ENCODE results near the gene EPHB4. TPM values are rescaled to one million over a fixed set of nuclear protein-coding genes. Genes with fewer than 3 reads are reported as not detected.
"Not testable (repeated sequence)": the region's sequence is repeated elsewhere in the genome, so short reads cannot be mapped to it uniquely, and the experiment has no call there.

EPHB4 gene
- total RNA-seq, 4 donors from 2014 or later = 73.5 to 374 (median 163) TPM

DNA sequence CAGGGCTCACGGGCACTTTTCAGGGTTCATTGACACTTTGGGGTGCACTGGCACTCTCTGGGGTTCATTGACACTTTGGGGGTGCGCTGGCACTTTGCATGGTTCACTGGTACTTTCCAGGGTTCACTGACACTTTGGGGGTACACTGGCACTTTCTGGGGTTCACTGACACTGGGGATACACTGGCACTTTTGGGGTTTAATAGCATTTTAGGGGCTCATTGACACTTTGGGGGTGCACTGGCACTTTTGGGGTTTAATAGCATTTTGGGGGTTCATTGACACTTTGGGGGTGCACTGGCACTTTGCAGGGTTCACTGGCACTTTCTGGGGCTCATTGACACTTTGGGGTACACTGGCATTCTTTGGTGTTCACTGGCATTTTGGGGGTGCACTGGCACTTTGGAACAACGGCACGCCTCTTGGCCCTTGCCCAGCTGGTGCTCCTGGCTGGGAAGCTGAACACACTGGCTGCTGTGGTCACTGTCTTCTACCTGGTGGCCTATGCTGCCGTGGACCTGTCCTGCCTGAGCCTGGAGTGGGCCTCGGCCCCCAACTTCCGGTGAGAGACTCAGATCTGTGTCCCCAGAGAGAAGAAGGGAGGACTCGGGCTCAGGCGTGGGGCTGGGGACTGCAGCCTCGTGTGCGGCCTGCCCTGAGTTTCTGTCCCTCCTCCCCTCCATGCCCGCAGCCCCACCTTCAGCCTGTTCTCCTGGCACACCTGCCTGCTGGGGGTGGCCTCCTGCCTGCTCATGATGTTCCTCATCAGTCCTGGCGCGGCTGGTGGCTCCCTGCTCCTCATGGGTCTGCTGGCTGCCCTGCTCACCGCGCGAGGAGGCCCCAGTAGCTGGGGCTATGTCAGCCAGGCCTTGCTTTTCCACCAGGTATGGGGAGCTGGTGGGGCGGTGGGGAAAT is 33.6 kb upstream of the EPHB4 start:
- no peaks in the 10 kb centered on the region for H3K36me3 ChIP-seq
- TF ChIP-seq, protein P1, sequence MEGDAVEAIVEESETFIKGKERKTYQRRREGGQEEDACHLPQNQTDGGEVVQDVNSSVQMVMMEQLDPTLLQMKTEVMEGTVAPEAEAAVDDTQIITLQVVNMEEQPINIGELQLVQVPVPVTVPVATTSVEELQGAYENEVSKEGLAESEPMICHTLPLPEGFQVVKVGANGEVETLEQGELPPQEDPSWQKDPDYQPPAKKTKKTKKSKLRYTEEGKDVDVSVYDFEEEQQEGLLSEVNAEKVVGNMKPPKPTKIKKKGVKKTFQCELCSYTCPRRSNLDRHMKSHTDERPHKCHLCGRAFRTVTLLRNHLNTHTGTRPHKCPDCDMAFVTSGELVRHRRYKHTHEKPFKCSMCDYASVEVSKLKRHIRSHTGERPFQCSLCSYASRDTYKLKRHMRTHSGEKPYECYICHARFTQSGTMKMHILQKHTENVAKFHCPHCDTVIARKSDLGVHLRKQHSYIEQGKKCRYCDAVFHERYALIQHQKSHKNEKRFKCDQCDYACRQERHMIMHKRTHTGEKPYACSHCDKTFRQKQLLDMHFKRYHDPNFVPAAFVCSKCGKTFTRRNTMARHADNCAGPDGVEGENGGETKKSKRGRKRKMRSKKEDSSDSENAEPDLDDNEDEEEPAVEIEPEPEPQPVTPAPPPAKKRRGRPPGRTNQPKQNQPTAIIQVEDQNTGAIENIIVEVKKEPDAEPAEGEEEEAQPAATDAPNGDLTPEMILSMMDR (IDR thresholded peaks at IDR 0.05) = no peak
- no peak for TF ChIP-seq POLR2A (IDR thresholded peaks at IDR 0.05)
- no peaks in the 10 kb centered on the region for H3K9me3 ChIP-seq
- intact Hi-C loops (cut with DNase I; ENCODE audit: low total_unique reads) = no loop called here
- no peaks in the 10 kb centered on the region for H3K27me3 ChIP-seq
- H3K4me1 ChIP-seq = peaks cover 0 to 6% of the 10 kb centered on the region in 2 donors
- H3K27ac ChIP-seq = peak overlapping the region in 1 of 2 donors; percentile 6
- DNase-seq = no peak
- no peak overlapping the region for H3K4me3 ChIP-seq

DNA sequence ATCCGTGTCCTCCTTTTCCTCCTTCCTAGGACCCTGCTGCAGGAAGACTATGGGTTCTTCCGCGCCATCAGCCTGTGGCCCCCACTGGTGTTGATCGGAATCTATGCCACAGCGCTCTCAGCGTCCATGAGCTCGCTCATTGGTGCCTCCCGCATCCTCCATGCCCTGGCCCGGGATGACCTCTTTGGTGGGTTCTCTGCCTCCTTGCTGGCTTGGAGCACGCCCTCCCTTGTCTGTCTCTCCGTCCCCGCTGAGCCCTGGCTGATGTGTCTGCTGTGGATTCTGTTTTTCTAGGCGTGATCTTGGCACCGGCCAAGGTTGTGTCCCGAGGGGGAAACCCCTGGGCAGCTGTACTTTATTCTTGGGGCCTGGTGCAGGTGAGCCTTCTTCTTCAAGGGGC is 32.5 kb upstream of the EPHB4 start:
- DNase-seq = no peak
- H3K4me1 ChIP-seq = no peaks in the 10 kb centered on the region
- H3K36me3 ChIP-seq = no peaks in the 10 kb centered on the region
- H3K27me3 ChIP-seq = no peaks in the 10 kb centered on the region
- H3K4me3 ChIP-seq = no peak overlapping the region
- TF ChIP-seq, protein P1 (IDR thresholded peaks at IDR 0.05) = no peak
- TF ChIP-seq POLR2A (IDR thresholded peaks at IDR 0.05) = no peak
- intact Hi-C loops (cut with DNase I; ENCODE audit: low total_unique reads) = no loop called here
- no peaks in the 10 kb centered on the region for H3K9me3 ChIP-seq
- H3K27ac ChIP-seq = no peak overlapping the region

DNA sequence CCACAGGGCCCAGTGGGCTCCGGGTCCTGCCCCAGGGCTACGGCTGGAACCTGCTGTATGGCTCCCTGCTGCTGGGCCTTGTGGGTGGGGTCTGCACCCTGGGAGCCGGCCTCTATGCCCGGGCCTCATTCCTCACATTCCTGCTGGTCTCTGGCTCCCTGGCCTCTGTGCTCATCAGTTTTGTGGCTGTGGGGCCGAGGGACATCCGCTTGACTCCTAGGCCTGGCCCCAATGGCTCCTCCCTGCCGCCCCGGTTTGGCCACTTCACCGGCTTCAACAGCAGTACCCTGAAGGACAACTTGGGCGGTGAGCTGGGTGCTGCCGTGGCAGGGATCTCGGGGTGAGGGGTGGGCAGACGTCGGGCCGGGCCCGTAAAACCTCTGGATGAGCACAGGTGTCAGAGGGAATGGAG is 29.6 kb upstream of the EPHB4 start:
- H3K4me3 ChIP-seq = no peak overlapping the region
- DNase-seq = no peak
- no peaks in the 10 kb centered on the region for H3K9me3 ChIP-seq
- no peak for TF ChIP-seq POLR2A (IDR thresholded peaks at IDR 0.05)
- TF ChIP-seq, protein P1 (IDR thresholded peaks at IDR 0.05) = no peak
- H3K4me1 ChIP-seq = no peaks in the 10 kb centered on the region
- no peaks in the 10 kb centered on the region for H3K27me3 ChIP-seq
- no peak overlapping the region for H3K27ac ChIP-seq
- intact Hi-C loops (cut with DNase I; ENCODE audit: low total_unique reads) = no loop called here
- no peaks in the 10 kb centered on the region for H3K36me3 ChIP-seq

DNA sequence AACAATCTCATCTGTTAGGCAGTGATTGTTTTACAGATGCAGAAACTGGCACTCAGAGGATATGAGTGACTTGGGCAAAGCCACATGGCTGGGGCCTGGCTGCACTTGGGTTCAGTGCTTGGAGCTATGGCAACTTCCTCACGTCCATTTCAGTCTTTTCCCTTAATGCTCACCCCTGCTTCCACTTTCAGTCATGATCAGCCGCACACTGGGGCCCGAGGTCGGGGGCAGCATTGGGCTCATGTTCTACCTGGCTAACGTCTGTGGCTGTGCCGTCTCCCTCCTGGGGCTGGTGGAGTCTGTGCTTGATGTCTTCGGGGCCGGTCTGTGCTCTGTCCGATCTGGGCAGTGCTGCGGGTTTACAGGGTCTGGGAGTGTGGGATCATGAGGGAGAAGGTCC is 28.2 kb upstream of the EPHB4 start:
- Histone ChIP-seq H3K4me3 (no peak overlapping the region), H3K9me3 (no peaks in the 10 kb centered on the region), H3K36me3 (no peaks in the 10 kb centered on the region), H3K4me1 (no peaks in the 10 kb centered on the region), H3K27me3 (no peaks in the 10 kb centered on the region), H3K27ac (no peak overlapping the region)
- intact Hi-C loops (cut with DNase I; ENCODE audit: low total_unique reads) = no loop called here
- no peak for DNase-seq
- TF ChIP-seq POLR2A (IDR thresholded peaks at IDR 0.05) = no peak

DNA sequence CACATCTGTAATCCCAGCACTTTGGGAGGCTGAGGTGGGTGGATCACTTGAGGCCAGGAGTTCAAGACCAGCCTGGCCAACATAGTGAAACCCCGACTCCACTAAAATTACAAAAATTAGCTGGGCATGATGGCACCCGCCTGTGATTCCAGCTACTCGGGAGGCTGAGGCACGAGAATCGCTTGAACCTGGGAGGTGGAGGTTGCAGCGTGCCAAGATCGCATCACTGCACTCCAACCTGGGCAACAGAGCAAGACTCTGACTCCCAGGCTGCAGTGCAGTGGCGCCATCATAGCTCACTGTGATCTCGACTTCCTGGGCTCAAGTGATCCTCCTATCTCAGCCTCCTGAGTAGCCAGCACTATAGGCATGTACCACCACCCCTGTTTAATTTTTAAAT is 27.6 kb upstream of the EPHB4 start:
- DNase-seq, H3K4me3 ChIP-seq, H3K36me3 ChIP-seq: not testable (repeated sequence)

DNA sequence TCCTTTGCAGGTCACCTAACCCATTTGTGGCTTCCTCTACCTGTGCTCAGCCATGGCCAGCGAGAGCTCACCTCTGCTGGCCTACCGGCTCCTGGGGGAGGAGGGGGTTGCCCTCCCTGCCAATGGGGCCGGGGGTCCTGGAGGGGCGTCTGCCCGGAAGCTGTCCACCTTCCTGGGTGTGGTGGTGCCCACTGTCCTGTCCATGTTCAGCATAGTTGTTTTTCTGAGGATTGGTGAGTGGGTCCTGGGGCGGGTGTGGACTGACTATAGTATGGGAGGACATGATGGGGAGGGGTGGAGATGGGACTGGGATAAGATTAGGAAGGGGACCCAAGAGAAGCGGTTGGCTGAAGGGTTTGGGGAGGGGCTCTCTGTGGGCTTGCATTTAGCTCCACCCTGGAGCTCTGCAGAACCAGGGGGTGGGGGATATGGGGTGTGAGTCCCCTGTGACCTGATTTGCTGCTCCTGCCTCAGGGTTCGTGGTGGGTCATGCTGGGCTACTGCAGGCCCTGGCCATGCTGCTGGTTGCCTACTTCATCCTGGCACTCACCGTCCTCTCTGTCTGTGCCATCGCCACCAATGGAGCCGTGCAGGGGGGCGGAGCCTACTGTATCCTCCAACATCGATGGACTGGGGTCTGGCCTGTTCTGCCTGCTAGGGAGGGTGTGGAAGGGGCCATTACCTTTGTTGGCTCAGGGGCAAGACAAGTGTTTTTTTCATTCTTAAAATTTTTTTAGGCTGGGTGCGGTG is 27.0 kb upstream of the EPHB4 start:
- H3K36me3 ChIP-seq = no peaks in the 10 kb centered on the region
- TF ChIP-seq, protein P1 (IDR thresholded peaks at IDR 0.05) = no peak
- no peak for TF ChIP-seq POLR2A (IDR thresholded peaks at IDR 0.05)
- no peaks in the 10 kb centered on the region for H3K4me1 ChIP-seq
- DNase-seq = no peak
- H3K27ac ChIP-seq = no peak overlapping the region
- H3K27me3 ChIP-seq = no peaks in the 10 kb centered on the region
- no peaks in the 10 kb centered on the region for H3K9me3 ChIP-seq
- intact Hi-C loops (cut with DNase I; ENCODE audit: low total_unique reads) = loop anchor here (5.0 kb wide), 1 partner anchor 132 kb away; the partner anchor contains the start of gene EPO
- H3K4me3 ChIP-seq = no peak overlapping the region

More for the DNA sequence above, 27.6 kb upstream of the EPHB4 start:
- not testable (repeated sequence) for H3K27me3 ChIP-seq, H3K27ac ChIP-seq, H3K4me1 ChIP-seq, H3K9me3 ChIP-seq
- intact Hi-C loops (cut with DNase I; ENCODE audit: low total_unique reads) = loop anchor here (5.0 kb wide), 1 partner anchor 133 kb away; the partner anchor contains the start of gene EPO

Data from uterus (tissue), 4 donors.